NCI-H510A treated with DMSO at 0.1 percent for 48 hours (cell line): ENCODE results near the gene ADTRP.
"Not testable (repeated sequence)": the region's sequence is repeated elsewhere in the genome, so short reads cannot be mapped to it uniquely, and the experiment has no call there.

Experiments
- DNase-seq: peaks from one replicate; lab custom pipeline; 2025; lab: John Stamatoyannopoulos, UW

Gene ADTRP

DNA sequence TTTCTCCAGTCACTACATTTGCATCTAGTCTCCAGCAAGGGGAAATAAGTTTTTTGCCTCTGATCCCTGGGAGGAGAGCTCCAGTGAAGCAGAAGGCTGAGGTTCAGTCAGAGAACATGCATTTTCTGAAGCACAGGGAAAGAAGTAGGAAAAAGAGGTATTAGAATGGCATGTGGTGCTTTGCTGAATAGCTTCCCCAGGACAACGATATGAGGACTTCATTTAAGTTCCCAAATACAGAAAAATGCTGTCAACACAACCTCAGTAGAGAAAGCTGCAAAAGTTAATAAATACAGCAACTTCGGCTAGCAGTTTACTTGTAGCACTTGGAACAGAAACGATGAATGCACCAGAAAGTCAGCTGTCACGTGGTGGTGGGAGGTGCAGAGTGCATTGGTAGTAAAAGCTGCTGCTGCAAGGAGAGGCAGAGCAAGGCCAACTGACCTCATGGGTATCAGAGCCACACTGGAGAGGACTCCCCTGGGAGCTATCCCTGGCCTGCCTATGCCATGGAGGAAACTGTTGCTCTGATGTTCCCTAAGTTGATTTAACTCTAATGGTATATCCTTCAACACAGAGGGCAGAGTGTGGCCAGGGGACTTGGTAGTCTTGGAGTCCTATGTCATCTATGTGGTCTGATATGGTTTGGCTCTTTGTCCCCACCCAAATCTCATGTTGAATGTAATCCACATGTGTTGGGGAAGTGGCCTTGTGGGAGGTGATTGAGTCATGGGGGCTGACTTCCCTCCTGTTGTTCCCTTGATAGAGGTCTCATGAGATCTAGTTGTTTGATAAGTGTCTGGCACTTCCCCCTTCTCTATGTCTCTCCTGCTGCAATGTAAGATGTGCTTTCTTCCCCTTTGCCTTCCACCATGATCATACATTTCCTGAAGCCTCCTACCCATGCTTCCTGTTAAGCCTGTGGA is 85.9 kb downstream of the ADTRP start:
- no peak for DNase-seq

DNA sequence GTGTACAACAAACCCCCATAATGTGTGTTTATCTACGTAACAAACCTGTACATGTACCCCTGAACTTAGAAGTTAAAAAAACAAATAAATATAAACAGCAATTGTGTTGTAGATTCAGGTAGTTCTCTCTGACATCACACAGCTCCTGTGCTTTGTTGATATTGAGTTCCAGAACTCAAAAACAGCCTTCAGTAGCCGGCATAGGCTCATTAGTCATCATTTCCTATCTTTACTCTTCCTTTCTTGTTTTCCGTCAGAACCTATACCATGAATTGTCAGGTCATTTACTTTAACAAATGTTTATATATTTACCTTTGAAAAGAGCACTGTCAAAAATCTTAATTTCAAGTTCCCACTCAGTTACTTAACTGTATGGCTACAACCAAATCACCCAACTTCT is 88.8 kb downstream of the ADTRP start:
- DNase-seq = no peak

DNA sequence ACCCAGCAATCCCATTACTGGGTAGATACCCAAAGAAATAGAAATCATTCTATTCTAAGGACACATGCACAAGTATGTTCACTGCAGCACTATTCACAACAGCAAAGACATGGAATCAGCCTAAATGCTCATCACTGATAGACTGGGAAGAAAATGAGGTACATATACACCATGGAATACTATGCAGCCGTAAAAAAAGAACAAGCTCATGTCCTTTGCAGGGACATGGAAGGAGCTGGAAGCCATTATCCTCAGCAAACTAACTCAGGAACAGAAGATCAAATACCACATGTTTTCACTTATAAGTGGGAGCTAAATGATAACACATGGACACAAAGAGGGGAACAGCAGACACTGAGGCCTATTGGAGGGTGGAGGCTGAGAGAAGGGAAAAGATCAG is 89.2 kb downstream of the ADTRP start:
- not testable (repeated sequence) for DNase-seq

DNA sequence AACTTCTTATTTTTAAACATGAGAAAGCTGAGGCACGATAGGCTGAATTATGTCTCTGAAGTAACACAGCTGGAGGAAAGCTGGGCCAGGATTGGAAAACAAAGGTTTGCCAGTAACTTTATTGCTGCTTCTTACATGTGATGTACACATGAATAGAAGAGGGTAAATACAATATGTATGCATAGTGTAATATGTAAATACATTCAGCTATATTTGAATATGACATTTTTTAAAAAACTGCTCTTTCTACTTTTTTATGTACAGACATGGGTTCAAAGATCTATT is 90.2 kb downstream of the ADTRP start:
- no peak for DNase-seq

DNA sequence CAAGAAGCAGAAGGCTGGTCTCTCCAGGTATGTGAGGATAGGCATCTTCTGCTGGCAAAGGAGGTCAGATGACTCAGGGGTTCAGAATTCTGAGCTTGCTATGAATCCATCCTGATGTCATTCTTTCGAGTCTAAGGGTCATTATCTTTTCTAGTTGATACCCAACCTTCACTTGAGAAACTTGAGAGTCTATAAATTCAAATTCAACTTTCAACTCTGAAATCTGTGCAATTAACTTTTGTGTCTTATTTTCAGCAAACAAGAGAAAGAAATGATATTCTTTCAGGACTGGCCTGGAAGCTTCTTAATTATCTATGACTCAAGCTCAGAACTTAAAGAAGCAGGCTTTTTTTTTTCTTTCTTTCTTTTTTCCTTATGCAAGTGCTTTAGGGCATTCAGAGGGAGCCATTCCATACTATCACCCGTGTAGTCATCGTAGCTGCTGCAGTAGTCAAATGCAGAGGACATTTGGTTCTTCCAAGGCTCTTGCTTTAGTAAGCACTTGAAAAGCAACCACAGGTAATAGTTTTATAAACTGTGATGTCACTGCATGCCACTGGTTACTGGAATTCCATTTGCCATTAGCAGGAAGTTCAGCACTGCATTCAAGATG is 93.0 kb downstream of the ADTRP start:
- DNase-seq = no peak

DNA sequence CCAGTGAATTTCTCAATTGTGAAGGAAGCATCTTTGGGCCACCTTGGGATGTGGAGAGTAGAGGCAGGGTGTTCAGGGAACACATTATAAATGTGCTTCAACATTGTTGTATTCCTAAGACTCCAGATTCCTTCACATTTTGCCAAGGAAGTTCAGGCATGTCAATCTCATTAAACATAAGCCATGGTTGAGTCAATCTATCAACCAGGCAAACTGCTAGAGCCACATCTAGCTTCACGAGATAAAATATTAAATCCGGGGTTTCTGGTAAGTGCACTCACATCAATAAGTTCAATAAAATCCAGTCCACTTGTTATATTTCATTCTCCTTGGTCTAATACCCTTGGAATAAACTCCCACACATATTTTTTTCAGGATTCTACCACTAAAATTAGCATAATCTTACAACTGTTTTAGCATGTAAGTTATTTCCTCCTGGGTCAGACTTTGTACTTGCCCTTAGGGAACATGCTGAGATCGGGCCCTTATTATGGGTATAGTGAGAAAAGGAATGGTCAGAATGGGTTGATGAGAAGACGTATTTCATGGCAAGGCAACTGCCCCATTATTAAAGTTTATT is 93.6 kb downstream of the ADTRP start:
- no peak for DNase-seq

DNA sequence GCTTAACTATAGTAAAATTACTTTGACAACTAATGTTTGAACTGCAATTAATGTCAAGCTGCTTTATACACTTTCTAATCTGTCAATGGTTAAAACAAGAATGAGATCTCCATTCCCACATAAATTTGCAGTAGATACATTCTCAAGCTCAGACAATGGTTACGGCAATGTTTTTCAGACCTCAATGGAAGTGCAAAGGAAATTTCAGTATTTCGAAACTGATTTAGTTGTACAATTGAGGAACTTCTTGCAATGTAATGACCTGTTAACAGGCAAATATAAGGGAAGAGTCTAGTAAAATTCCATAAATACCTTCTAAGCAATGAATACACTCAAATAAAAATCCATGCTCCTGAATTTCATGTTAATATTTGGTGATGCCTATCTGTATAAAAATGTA is 94.7 kb downstream of the ADTRP start:
- no peak for DNase-seq

DNA sequence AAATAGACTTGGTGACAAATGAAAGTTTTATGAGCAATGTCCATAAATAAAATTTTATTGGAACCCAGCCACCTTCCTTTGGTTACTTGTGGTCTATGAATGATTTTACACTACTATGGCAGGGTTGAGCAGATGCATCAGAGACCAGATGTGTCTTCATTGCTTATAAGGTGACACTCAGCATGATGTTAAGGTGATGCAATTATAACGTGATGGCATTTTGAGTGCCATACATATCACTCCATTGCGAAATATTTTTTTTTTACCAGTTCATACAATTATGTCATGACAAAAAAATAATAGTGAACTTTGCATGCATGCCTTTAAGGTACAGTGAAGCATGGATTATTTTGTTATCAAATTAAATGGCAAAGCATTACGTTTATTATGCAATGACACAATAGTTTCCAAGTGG is 96.0 kb downstream of the ADTRP start:
- DNase-seq = no peak

DNA sequence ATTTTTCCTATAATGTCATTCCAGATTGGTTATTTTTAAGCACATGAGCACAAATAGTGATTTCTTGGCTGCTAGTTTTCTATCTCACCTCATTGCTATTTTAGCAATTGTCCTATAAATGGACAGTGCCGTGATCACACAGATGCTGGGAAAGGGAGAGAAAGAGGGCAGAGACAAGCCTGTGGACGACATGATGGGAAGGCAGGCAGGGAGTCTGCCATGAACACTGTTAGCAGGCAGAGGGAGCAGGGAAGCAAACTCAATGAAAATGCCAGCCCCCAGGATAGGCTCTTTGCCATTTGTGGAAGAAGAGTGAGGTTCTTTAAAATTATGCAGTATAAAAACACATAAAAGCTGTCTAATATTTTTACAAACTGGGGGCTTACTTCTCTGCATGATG is 96.8 kb downstream of the ADTRP start:
- DNase-seq = no peak

DNA sequence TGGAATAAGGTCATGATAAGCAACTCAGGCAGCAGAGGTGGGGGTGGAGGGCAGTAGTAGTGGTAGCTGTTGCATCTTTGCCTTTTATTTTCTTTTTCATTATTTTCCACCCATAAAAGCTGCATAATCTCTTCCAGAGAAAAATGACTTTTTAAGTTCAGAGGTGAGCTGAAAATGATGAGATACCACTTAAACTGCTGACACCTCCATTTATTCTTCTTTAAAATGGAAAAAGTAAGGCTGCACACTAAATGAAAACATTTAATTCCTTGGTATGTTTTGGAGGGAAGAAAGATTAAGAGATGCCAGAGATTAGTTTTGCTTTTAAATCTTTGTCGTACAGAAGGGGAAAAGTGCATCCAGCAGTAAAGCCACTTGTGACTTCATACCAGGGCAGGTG is 97.2 kb downstream of the ADTRP start:
- DNase-seq = no peak

DNA sequence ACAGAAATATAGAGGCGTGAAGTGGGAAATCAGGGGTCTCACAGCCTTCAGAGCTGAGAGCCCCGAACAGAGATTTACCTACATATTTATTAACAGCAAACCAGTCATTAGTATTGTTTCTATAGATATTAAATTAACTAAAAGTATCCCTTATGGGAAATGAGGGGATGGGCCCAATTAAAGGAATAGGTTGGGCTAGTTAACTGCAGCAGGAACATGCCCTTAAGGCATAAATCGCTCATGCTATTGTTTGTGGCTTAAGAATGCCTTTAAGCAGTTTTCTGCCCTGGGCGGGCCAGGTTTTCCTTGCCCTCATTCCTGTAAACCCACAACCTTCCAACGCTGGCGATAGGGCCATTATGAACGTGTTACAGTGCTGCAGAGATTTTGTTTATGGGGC is 98.1 kb downstream of the ADTRP start:
- DNase-seq = not testable (repeated sequence)

DNA sequence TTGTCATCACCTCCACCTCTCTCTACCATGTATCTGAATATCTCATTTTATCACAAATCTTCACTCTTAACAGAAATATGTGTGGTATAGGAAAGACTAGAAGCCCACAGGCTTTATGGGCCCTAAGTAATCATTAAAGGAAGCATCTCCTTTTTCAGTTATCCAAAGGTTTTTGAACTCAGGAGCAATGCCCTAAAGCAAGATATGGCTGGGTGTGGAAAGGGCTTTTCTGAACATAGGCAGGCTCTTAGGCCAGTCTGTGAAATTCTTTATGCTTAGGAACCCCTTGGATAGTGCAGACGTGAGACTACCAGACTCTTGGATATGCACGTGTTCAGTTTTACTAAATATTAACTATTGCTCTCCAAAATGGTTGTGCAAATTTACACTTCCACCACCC is 99.5 kb downstream of the ADTRP start:
- DNase-seq = no peak

DNA sequence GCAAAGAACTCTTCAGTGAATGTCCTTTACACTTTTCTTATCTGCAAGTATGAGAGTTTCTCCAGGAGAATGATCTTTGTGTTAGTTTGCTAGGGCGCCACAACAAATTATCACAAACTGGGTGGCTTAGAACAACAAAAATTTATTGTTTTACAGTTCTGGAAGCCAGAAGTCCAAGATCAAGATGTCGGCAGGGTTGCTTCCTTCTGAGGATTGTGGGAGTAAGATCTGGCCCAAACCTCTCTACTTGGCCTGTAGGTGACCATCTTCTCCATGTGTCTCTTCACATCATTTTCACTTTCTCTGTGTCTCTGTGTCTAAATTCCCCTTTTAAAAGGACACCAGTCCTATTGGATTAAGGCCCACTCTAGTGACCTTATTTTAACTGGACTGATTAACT is 103.0 kb downstream of the ADTRP start:
- DNase-seq = no peak

DNA sequence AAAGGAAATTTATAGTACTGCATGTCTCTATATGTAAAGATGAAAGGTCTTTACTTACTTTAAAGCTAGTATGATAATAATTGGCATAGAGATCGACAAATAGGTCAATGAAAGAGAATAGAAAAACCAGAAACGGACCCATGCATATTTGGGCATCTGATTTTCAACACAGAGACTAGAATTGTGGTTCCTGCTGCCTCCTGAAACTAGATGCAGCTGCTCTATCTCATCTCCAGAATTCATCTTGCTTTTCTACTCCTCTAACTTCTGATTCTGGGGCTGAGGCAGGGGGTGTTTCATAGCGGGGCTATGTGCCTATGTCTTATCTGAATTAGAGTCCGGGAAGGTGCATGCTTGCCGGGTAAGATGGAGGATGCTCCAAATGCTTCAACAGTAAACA is 105.9 kb downstream of the ADTRP start:
- DNase-seq = no peak

DNA sequence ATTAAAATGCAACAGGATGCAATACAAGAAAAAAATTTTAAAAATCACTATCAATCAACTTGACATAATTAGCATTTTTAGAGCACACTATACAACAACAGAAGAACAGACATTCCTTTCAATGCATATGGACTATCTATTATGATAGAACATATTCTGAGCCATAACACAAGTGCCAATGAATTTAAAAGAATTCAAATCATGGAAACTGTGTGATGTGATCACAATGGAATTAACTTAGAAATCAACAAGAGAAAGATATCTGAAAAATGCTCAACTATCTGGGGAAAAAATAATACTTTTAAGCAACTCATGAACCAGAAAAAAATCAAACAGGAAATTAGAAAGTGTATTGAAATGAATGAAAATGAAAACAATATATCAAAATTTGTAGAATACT is 106.3 kb downstream of the ADTRP start:
- no peak for DNase-seq

DNA sequence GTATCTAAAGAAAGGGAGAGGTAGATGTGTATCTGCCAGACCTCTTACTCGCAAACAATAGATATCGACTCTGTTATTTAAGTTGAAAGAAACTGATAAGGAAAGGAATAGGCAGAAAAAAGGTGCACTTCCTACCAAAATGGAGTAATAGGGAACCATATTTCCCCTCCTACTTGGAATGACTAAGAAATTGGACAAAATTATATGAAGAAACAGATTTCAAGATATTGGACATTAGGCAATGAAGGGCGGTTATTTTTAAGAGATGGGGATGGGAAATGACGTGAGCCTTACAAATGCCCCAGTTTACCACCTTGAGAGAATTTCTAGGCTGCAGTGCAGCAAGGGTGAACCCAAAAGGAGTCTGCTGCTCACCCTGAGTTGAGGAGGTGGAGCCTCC is 108.9 kb downstream of the ADTRP start:
- DNase-seq = no peak

DNA sequence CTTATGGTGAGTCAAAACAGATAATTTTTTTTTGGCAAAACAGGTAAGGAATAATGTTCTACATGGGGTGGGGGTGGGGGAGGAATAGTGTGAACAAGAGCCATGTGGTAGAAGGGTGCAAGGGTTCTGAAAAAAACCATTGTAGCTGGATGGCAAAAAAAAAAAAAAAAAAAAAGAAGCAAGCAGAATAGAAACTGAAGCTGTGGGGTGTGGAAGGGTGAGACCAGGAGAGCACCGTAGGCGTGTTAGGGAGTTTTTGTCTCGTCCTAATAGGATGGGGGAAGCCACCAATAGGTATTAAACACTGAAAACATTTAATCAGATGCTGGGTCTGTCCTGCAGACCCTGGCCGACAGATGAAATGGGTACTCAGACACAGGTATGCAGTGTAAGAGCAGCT is 110.1 kb downstream of the ADTRP start:
- DNase-seq = no peak

DNA sequence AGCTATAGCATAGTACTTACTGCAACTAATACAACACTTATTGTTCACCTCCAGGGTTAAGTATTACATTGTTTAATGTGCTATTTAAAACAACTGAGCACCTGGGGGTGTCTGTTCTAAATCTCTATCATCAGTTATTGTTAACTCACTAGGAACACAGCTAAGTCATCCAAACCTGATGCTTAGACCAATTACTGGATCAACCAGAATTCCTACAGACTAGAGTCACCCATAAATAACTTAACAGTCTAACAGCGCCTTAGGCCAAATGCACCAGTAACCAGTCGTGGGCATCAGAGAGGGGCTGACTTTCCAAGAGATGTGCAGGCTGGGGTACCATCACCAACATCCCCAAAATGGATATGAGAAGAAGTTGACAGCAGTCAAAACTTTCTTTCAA is 110.7 kb downstream of the ADTRP start:
- DNase-seq = no peak

DNA sequence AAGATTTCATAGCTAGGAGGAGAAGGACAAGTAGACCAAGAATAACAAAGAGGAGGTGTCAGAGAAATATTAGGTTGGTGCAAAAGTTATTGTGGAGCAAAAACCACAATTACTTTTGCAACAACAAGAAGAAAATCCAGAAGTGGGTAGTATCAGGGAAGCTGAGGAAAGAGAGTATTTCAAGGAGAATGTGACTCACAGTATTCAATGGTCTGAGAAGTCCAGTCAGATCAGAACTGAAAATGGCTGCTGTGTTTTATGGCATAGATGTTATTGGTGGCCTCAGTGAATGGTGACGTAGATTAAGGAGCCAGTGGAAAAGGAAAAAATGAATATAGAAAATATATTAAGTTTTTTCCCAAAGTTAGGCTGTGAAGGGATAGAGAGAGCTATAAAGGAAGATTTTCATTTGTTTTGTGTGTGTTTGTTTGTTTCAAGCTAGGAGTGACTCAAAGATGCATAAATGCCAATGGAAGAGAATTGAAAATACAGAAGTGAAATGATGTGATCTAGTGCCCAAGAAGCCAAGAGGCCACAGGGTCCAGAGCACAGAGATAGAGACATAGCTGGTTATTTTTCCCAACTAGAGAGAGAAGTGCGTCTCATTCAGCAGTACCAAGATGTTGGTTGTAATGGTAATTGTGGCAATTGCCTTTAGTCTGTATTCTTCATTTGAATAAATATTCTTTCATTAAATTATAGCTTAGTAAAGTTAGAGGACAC is 112.8 kb downstream of the ADTRP start:
- no peak for DNase-seq
